SK-N-SH (cell line): ENCODE measurements around the gene ZIC1. TPM values are rescaled to one million over a fixed set of nuclear protein-coding genes. Genes with fewer than 3 reads are reported as not detected.

Experiments
- CTCF ChIA-PET: fragments of 300-600, 350-600 bp; formaldehyde crosslinking; extraction: SDS; loops from one replicate; lab custom pipeline; 2021; lab: Yijun Ruan, JAX
- POLR2A ChIA-PET: fragments of 350-600 bp; sonication (Branson Sonifier 250); formaldehyde crosslinking; extraction: SDS; loops from one replicate; lab custom pipeline; 2020; ENCODE audit warnings: antibody characterized with exemption, inconsistent platforms; lab: Yijun Ruan, JAX
- DNase-seq: peaks from one replicate; pipeline ENCODE4 v3.0.0; 2012
- H2AFZ ChIP-seq: fragments of 200-600 bp; sonication (generic); 2 replicates; pipeline ENCODE4 v1.8.1; 2016; ENCODE audit warnings: antibody characterized with exemption, mild to moderate bottlenecking, low read depth
- H3F3A ChIP-seq: fragments of 200-600 bp; sonication (generic); replicated peaks from 2 replicates; pipeline ENCODE3; 2016; ENCODE audit warnings: antibody characterized with exemption, mild to moderate bottlenecking; ENCODE audit not compliant: insufficient read depth
- H3K27ac ChIP-seq, 2 experiments: fragments of 200-500 bp in 1 of 2; fragments of 200-600 bp in 1 of 2; sonication (Bioruptor generic) in 1 of 2; sonication (generic), shearing (Covaris generic) in 1 of 2; 2 replicates each; pipeline versions ENCODE4 v1.5.1 to v1.6.1; 2014 to 2016; ENCODE audit warnings: low read depth in 2 of 2, inconsistent platforms in 1 of 2, low read length in 1 of 2, mild to moderate bottlenecking in 1 of 2, mixed read lengths in 1 of 2
- H3K27me3 ChIP-seq: fragments of 200-600 bp; sonication (generic), shearing (Covaris generic); 2 replicates; pipeline ENCODE4 v1.6.1; 2016; ENCODE audit warnings: mixed run types; ENCODE audit not compliant: insufficient read depth
- H3K36me3 ChIP-seq, 2 experiments: fragments of 200-500 bp in 1 of 2; fragments of 200-600 bp in 1 of 2; sonication (Bioruptor generic) in 1 of 2; sonication (generic) in 1 of 2; replicated peaks in 1 of 2; 2 replicates each; pipeline versions ENCODE3 to v1.5.1; 2014 to 2016; ENCODE audit warnings: low read length in 1 of 2, mild to moderate bottlenecking in 1 of 2; ENCODE audit not compliant: insufficient read depth in 2 of 2, control insufficient read depth in 1 of 2
- H3K4me1 ChIP-seq, 2 experiments: fragments of 200-500 bp in 1 of 2; fragments of 200-600 bp in 1 of 2; sonication (Bioruptor generic) in 1 of 2; sonication (generic), shearing (Covaris generic) in 1 of 2; 2 replicates each; pipeline versions ENCODE4 v1.5.1 to v1.6.1; 2014 to 2016; ENCODE audit warnings: low read depth in 1 of 2, low read length in 1 of 2, mixed run types in 1 of 2; ENCODE audit not compliant: insufficient read depth in 2 of 2, control insufficient read depth in 1 of 2
- H3K4me2 ChIP-seq: fragments of 200-600 bp; sonication (generic), shearing (Covaris generic); 2 replicates; pipeline ENCODE4 v1.6.1; 2017; ENCODE audit warnings: mixed run types
- H3K4me3 ChIP-seq, 2 experiments: fragments of 200-500 bp in 1 of 2; fragments of 200-600 bp in 1 of 2; sonication (Bioruptor generic) in 1 of 2; sonication (generic), shearing (Covaris generic) in 1 of 2; 2 replicates each; pipeline versions ENCODE4 v1.5.1 to v1.8.1; 2014 to 2016; ENCODE audit warnings: low read depth in 2 of 2, inconsistent platforms in 1 of 2, low read length in 1 of 2, mild to moderate bottlenecking in 1 of 2, mixed read lengths in 1 of 2, moderate library complexity in 1 of 2
- H3K79me2 ChIP-seq: fragments of 200-600 bp; sonication (generic); 2 replicates; pipeline ENCODE4 v1.8.1; 2017; ENCODE audit warnings: mild to moderate bottlenecking; ENCODE audit not compliant: insufficient read depth
- H3K9ac ChIP-seq: fragments of 200-600 bp; sonication (generic); 2 replicates; pipeline ENCODE4 v1.6.1; 2017; ENCODE audit warnings: mixed run types
- H3K9me2 ChIP-seq: fragments of 200-600 bp; sonication (generic); 2 replicates; pipeline ENCODE4 v1.6.1; 2017; ENCODE audit warnings: mixed run types
- H3K9me3 ChIP-seq: fragments of 200-600 bp; sonication (generic); 2 replicates; pipeline ENCODE4 v1.6.1; 2017; ENCODE audit warnings: mixed run types, mild to moderate bottlenecking, moderate library complexity
- H4K20me1 ChIP-seq: fragments of 200-600 bp; sonication (generic); 2 replicates; pipeline ENCODE4 v1.6.1; 2017; ENCODE audit warnings: mild to moderate bottlenecking, mixed run types; ENCODE audit not compliant: insufficient read depth
- CHD2 ChIP-seq: fragments of 150-350 bp; IDR thresholded peaks from 2 replicates; pipeline ENCODE4 v1.6.1; 2018; ENCODE audit warnings: low read length; ENCODE audit not compliant: partially characterized antibody
- ELF1 ChIP-seq: IDR thresholded peaks from 2 replicates; pipeline ENCODE4 v1.4.0; 2012
- EP300 ChIP-seq, 2 experiments: IDR thresholded peaks; 2 replicates each; pipeline versions ENCODE4 v1.4.0 to v1.6.1; 2012; ENCODE audit warnings: borderline replicate concordance in 1 of 2, low read depth in 1 of 2, low read length in 1 of 2
- FOSL2 ChIP-seq: IDR thresholded peaks from 2 replicates; pipeline ENCODE4 v1.4.0; 2012; ENCODE audit warnings: low read depth, mild to moderate bottlenecking, moderate library complexity, borderline replicate concordance
- GABPA ChIP-seq: IDR thresholded peaks from 2 replicates; pipeline ENCODE4 v1.4.0; 2012; ENCODE audit warnings: low read depth, mild to moderate bottlenecking
- GATA2 ChIP-seq: sonication (generic); formaldehyde crosslinking; IDR thresholded peaks from 2 replicates; pipeline ENCODE4 v1.5.0; 2020; ENCODE audit warnings: mild to moderate bottlenecking, missing genetic modification reagents
- MEF2A ChIP-seq: IDR thresholded peaks from 2 replicates; pipeline ENCODE4 v1.4.0; 2012; ENCODE audit warnings: low read depth, borderline replicate concordance
- POLR2AphosphoS5 ChIP-seq: IDR thresholded peaks from 2 replicates; pipeline ENCODE4 v1.6.1; 2012; ENCODE audit warnings: low read depth, low read length
- RFX5 ChIP-seq: IDR thresholded peaks from 2 replicates; pipeline ENCODE4 v1.6.1; 2012; ENCODE audit warnings: mild to moderate bottlenecking, improper control_type of control experiment, low read length
- SIN3A ChIP-seq: IDR thresholded peaks from 2 replicates; pipeline ENCODE4 v1.6.1; 2012; ENCODE audit warnings: low read depth, mild to moderate bottlenecking, low read length, moderate library complexity, borderline replicate concordance
- TAF1 ChIP-seq: IDR thresholded peaks from 2 replicates; pipeline ENCODE4 v1.6.1; 2012; ENCODE audit warnings: low read depth, mild to moderate bottlenecking, low read length, moderate library complexity, borderline replicate concordance
- WGBS: methylation state at CpG from one replicate; pipeline ENCODE4 v1.1.6; 2017; ENCODE audit warnings: low lambda C conversion rate; 5-methylcytosine and 5-hydroxymethylcytosine counted together
- polyA plus RNA-seq, 3 experiments: library from polyadenylated mRNA; depleted of rRNA; stranded (reverse); fragments of >200 nt; gene quantifications; 2 replicates each; pipeline ENCODE4 v1.2.3, GENCODE V29; 2012
- TF ChIP-seq, protein P1 (sequence below): fragments of 150-350 bp; IDR thresholded peaks from 2 replicates; pipeline ENCODE4 v1.6.1; 2016; ENCODE audit warnings: mild to moderate bottlenecking, low read depth, low read length
- TF ChIP-seq, protein P2 (sequence below): IDR thresholded peaks from 2 replicates; pipeline ENCODE4 v1.4.0; 2012; ENCODE audit warnings: low read depth

Gene ZIC1
- polyA plus RNA-seq, 1 of the 3 experiments (the other 2 are of a cell fraction), result 16.7 TPM

GRCh38 chr3:147401421-147401820, 7.7 kb upstream of the ZIC1 start:
- ChIA-PET POLR2A (no interaction called here), CTCF (interaction anchor here (0.9 kb wide), 1 partner anchor 40 kb away, joined by 3 read pairs; no protein-coding TSS in a partner anchor)
- Histone ChIP-seq H3F3A (no peaks in the 10 kb centered on the region), H3K36me3 (no peaks in the 10 kb centered on the region), H3K79me2 (peaks cover 4% of the 10 kb centered on the region; the same call in 1 of the 2 replicates), H3K9ac (no peak overlapping the region), H3K27me3 (peaks cover 32% of the 10 kb centered on the region; the same call in 1 of the 2 replicates), H3K9me3 (no peaks in the 10 kb centered on the region), H3K4me3 (no peak overlapping the region), H4K20me1 (no peaks in the 10 kb centered on the region), H3K4me2 (no peak overlapping the region), H2AFZ (no peak overlapping the region), H3K27ac (no peak overlapping the region), H3K9me2 (no peaks in the 10 kb centered on the region), H3K4me1 (no peaks in the 10 kb centered on the region)
- 44% methylated on average over 1 of the region's 1 CpG for WGBS
- TF ChIP-seq GABPA, result no peak
- TF ChIP-seq FOSL2, result no peak
- no peak for TF ChIP-seq TAF1
- TF ChIP-seq RFX5, result no peak
- TF ChIP-seq, protein P1, sequence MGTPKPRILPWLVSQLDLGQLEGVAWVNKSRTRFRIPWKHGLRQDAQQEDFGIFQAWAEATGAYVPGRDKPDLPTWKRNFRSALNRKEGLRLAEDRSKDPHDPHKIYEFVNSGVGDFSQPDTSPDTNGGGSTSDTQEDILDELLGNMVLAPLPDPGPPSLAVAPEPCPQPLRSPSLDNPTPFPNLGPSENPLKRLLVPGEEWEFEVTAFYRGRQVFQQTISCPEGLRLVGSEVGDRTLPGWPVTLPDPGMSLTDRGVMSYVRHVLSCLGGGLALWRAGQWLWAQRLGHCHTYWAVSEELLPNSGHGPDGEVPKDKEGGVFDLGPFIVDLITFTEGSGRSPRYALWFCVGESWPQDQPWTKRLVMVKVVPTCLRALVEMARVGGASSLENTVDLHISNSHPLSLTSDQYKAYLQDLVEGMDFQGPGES, result no peak
- TF ChIP-seq POLR2AphosphoS5, result no peak
- no peak for TF ChIP-seq EP300 (IDR thresholded peaks at IDR 0.05; ENCODE audit: borderline replicate concordance in 1 of 2, low read depth in 1 of 2, low read length in 1 of 2)
- DNase-seq, result no peak

DNA sequence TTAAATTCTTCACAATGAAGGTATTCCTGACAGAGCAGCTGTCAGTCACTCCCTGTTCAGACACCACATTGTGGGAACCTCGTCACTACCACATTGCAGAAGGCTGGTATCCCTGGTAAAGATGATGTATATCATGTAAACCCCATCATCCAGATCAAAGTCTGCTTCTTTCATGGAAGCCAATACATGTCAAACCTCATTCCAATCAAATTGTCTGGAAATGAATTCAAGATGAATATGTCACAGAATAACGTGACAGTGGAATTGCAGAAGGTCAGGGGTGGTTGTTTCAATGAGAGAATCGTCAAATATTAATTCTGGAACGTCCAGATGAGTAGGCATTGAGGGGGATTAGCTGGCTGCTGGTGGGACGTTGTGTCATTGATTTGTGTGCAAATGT, 7.0 kb upstream of the ZIC1 start:
- no peak overlapping the region for H3K4me2 ChIP-seq
- H4K20me1 ChIP-seq, result no peaks in the 10 kb centered on the region
- no peak overlapping the region for H2AFZ ChIP-seq
- no peak for DNase-seq
- no peaks in the 10 kb centered on the region for H3F3A ChIP-seq
- TF ChIP-seq, protein P2, sequence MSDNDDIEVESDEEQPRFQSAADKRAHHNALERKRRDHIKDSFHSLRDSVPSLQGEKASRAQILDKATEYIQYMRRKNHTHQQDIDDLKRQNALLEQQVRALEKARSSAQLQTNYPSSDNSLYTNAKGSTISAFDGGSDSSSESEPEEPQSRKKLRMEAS, result no peak
- TF ChIP-seq RFX5, result no peak
- no peak for TF ChIP-seq GATA2 (CRISPR knock-in tag)
- no peak for TF ChIP-seq POLR2AphosphoS5
- no peak for TF ChIP-seq ELF1
- TF ChIP-seq MEF2A, result no peak
- no peak for TF ChIP-seq GABPA
- no peak for TF ChIP-seq SIN3A
- no peak for TF ChIP-seq CHD2
- TF ChIP-seq, all 33 proteins: peak for 0
- no peaks in the 10 kb centered on the region for H3K9me3 ChIP-seq
- H3K4me3 ChIP-seq, result no peak overlapping the region
- no peaks in the 10 kb centered on the region for H3K36me3 ChIP-seq
- POLR2A ChIA-PET, result no interaction called here
- peaks cover 4% of the 10 kb centered on the region; the same call in 1 of the 2 replicates for H3K79me2 ChIP-seq
- no peak overlapping the region for H3K9ac ChIP-seq
- WGBS, result 50% methylated on average over 5 of the region's 5 CpGs
- H3K9me2 ChIP-seq, result no peaks in the 10 kb centered on the region
- H3K27me3 ChIP-seq, result peaks cover 40% of the 10 kb centered on the region; the same call in 1 of the 2 replicates
- no peak overlapping the region for H3K27ac ChIP-seq
- H3K4me1 ChIP-seq, result no peaks in the 10 kb centered on the region
- CTCF ChIA-PET, result no interaction called here
